HG03520 (cell line): ENCODE measurements around the gene SMCO1.
A peak's percentile ranks its signal among the peaks of the same experiment; 100 is the strongest.
"Not testable (repeated sequence)": the region's sequence is repeated elsewhere in the genome, so short reads cannot be mapped to it uniquely, and the experiment has no call there.

ENCODE experiments used
- ATAC-seq: cut with Tn5 transposase; IDR thresholded peaks from one replicate; pipeline ENCODE4 v1.9.1; 2021; ENCODE audit warnings: mild to moderate bottlenecking, moderate library complexity; ENCODE audit not compliant: unreplicated experiment

Gene SMCO1

GRCh38 chr3:196523841-196524240 lies 8.7 kb upstream of the SMCO1 start:
- no peak for ATAC-seq

DNA sequence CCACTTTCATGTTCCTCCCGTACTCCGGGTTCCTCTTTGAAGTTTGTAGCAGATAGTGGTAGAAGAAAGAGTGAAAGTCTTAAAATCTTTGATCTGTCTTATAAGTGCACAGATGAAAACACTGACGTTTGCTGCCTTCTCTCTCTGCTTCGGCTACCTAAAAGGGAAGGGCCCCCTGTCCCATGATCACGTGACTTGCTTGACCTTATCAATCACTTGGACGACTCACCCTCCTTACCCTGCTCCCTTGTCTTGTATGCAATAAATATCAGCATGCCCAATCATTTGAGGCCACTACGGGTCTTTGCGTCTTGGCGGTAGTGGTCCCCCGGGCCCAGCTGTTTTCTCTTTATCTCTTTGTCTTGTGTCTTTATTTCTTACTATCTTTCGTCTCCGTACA lies 6.1 kb upstream of the SMCO1 start:
- not testable (repeated sequence) for ATAC-seq

DNA sequence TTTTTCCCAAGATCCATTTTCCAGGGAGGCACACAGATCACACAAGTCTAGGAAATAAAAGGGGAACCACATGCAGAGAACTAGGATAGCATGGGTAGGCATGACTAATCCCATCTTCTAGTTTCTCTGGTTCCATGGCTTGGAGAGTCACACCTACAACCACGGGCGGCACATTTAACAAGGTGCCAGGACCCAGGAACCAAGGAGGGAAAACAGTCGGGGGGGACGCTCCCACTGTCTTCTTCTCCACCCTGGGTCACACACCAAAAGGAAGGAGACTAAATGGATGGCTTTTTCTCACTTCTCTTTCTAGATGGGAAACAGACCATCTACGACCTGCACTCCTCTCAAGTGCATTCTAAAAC lies 4.6 kb upstream of the SMCO1 start:
- no peak for ATAC-seq

- ATAC-seq = no peak
Measured at GRCh38 chr3:196518966-196519717, 4.0 kb upstream of the SMCO1 start.

DNA sequence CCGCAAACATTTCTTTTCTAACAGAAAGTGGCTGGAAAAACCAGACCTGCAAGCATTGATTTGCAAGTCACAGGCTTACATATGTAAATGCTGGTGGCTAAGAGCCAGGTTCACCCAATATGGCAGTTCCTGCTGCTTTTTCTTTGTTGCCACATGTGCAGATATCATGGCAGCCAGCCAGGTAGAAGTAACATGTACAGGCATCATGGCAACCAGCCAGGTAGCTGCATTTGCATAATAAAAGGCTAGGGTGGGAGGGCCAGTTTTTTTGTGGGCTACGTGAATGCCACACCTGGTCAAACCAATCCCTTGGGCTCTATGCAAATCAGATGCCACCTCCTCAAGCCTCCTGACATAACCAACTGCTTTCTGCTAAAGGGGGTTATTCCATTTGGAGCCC lies 2.8 kb upstream of the SMCO1 start:
- no peak for ATAC-seq

GRCh38 chr3:196517162-196517800 lies 2.1 kb upstream of the SMCO1 start:
- no peak for ATAC-seq

- no peak for ATAC-seq
Measured at GRCh38 chr3:196514350-196514716, 813 bp downstream of the SMCO1 start.

- ATAC-seq = no peak
Measured at GRCh38 chr3:196513697-196514349, 1.3 kb downstream of the SMCO1 start.

DNA sequence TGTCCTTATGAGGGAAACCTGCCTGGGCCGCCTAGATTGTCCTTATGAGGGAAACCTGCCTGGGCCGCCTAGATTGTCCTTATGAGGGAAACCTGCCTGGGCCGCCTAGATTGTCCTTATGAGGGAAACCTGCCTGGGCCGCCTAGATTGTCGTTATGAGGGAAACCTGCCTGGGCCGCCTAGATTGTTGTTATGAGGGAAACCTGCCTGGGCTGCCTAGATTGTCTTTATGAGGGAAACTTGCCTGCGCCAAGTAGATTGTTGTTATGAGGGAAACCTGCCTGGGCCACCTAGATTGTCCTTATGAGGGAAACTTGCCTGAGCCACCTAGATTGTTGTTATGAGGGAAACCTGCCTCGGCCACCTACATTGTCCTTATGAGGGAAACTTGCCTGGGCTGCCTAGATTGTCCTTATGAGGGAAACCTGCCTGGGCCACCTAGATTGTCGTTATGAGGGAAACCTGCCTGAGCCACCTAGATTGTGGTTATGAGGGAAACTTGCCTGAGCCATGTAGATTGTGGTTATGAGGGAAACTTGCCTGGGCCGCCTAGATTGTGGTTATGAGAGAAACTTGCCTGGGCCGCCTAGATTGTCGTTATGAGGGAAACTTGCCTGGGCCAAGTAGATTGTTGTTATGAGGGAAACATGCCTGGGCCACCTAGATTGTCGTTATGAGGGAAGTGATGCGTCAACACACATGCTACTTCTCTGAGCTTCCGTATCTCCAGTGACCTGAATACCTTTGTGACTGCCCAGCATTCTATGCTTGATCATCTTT lies 3.3 kb downstream of the SMCO1 start:
- not testable (repeated sequence) for ATAC-seq

GRCh38 chr3:196511108-196511507 lies 4.0 kb downstream of the SMCO1 start:
- not testable (repeated sequence) for ATAC-seq

DNA sequence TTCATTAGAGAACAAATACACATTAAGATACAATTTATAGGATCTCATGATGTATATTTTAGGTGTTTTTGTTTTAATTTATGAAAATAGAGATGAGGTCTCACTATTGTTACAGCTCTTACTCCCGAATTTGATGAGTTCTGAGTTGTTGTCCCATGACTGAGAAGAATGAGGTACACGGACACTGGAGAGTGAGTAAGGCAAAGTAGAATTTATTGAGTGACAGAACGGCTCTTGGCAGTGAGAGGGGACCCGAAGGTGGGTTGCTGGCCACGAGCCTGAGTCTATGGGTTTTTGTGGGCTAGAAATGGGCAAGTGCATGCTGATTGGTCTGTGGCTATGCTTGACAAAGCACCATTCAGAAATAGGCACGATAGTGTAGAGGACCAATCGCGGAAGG lies 8.5 kb downstream of the SMCO1 start:
- no peak for ATAC-seq

GRCh38 chr3:196504556-196504955 lies 10.6 kb downstream of the SMCO1 start:
- no peak for ATAC-seq

DNA sequence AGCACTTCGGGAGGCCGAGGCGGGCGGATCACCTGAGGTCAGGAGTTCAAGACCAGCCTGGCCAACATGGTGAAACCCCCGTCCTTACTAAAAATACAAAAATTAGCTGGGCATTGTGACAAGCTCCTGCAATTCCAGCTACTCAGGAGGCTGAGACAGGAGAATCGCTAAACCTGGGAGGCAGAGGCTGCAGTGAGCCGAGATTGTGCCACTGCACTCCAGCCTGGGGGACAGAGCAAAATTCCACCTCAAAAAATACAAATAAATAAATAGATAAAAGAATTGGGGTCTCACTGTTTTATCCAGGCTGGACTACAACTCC lies 11.1 kb downstream of the SMCO1 start:
- not testable (repeated sequence) for ATAC-seq

DNA sequence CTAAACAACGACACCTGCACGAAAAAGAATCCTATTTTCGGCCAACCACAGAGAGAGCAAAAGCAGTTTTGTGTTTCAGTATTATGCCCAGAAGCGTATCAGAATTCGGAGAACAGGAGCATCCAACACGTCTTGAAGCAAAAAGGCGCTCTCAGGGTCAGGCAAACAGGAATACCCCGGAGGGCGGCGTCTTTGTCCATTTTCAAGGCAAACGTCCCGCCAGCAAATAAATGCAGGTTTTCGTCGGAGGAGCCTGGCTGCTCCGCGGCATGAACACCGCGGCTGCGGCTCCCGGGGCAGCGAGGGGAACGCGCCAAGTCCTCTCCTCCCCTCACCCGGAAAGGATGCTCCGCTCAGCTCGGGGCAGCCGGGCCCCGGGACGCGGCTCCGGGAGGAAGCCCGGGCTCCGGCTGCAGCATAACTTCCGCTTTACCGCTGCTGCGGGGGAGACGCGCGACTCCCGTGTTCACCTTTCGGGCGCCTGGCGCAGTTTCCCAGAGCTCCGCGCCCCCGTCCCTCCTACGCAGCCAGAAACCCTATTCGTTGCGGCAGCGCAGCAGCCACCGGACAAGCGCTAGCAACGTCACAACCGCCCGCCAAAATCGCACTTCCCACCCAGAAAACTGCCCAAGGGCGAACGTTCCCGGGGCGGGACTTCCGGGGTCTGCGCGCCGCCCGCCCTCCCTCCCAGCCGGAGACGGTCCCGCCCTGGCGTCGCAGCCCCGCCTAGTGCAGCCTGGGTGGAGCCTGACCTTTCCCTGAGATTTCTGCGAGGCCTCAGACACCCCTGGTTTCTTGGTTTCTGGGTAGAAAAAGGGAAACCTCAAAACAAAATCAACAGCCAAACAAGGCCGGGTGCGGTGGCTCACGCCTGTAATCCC lies 11.7 kb downstream of the SMCO1 start, which contains the start of gene RNF168:
RNF168 (minus strand) TSS at position 573 of the 881 bp plus-strand sequence. CDS start 595 bp downstream, outside the sequence.
- ATAC-seq = peak; percentile 75

DNA sequence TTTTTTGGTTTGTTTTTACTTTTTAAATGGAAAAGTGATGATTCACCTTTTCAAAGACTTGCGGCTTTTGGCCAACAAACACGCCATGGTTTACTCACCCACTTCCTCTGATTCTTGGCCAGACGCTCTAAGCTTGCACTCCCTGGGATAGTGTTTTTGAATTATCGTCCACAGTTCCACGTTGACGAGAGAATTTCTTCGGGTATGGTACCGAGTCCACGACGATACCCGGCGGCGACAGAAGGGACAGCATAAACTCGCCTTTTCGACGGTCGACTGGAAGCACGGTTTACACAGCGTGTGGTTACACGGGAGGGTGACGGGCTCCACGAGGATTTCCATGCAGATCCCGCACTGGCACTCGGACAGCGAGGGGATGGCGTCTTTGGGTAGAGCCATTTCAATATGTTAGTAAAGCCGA lies 12.4 kb downstream of the SMCO1 start:
- ATAC-seq = peak; percentile 8

DNA sequence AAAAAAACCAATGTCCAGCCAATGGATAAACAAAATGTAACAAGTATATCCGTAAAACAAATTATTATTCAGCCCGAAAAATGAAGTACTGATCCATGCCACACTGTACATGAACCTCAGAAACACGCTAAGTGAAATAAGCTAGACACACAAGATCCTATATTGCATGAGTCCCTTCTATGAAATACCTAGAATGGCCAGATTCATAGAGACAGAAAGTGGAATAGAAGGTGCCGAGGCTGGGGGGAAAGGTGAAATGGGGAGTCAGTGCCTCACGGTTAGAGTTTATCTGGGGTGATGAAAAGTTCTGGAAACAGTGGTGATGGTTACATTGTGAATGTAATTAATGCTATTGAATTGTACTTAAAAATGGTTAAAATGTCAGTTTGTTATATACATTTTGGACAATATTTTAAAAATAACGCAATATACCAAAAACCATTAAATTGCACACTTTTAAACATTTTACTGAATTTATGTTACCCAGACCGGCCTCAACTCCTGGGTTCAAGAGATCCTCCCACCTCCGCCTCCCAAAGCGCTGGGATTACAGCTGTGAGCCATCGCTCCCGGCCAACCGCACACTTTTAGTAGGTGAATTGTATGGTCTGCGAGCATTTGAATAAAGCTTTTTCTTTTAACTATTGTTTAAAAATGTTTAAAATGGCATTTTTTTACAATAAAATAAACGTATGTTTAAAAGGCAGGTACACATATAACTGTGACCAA lies 13.7 kb downstream of the SMCO1 start:
- ATAC-seq = no peak

DNA sequence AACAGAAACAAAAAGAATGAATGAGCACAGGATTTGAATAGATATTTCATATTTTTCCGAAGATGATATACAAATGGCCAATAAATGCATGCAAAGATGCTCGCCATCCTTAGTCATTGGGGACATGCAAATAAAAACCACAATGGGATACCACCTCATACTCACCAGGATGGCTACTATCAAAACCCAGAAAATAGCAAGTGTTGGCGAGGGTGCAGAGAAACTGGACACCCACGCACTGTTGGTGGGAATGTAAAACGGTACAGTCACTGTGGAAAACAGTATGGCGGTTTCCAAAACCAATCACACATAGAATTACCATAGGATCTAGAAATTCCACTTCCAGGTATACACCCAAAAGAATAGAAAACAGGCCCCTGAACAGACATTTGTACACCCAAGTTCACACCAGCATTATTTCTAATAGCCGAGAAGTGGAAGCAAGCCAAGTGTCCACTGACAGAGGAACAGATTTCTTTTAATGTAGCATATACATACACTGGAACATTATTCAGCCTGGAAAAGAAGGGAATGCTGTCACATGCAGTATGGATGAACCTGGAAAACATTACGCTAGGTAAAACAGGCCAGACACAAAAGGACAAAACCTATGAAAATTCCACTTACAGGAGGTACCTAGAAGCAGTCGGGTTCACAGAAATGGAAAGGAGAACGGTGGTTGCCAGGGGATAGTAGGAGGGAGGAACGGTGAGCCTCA lies 15.2 kb downstream of the SMCO1 start:
- no peak for ATAC-seq

- ATAC-seq = no peak
Measured at GRCh38 chr3:196499061-196499460, 16.1 kb downstream of the SMCO1 start.

DNA sequence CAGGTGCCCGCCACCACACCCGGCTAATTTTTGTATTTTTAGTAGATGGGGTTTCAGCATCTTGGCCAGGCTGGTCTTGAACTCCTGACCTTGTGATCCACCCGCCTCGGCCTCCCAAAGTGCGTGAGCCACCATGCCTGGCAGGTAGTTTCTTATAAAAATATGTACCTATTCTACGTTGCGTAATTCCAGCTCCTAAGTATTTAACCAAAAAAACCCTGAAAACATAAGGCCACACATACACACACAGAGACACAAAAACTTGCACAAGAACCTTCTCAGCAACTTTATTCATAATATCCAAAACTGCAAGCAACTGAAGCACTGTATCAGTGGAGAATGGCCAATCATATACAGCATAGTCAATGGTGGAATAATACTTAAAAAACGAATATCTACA lies 16.8 kb downstream of the SMCO1 start:
- no peak for ATAC-seq
